Gastrocnemius medialis (tissue), 4 donors: ENCODE measurements around the gene HES1.

Source experiments
- POLR2A ChIP-seq, 2 donors: fragments of 450-650 bp; IDR thresholded peaks; one replicate each; pipeline ENCODE4 v1.6.1; 2017; ENCODE audit warnings: antibody characterized with exemption in 2 of 2, mild to moderate bottlenecking in 2 of 2, moderate library complexity in 2 of 2
- TF ChIP-seq, protein P1 (sequence below), 5 experiments: fragments of 450-650 bp in 3 of 5; fragments of 200-600 bp in 2 of 5; sonication (generic) in 2 of 5; IDR thresholded peaks in 4 of 5; conservative IDR thresholded peaks in 1 of 5; 1 replicate in 4 of 5; 2 replicates in 1 of 5; pipeline ENCODE4 v1.5.1; 2016 to 2019; ENCODE audit warnings: antibody characterized with exemption in 5 of 5, mild to moderate bottlenecking in 3 of 5, moderate library complexity in 3 of 5

DNA sequence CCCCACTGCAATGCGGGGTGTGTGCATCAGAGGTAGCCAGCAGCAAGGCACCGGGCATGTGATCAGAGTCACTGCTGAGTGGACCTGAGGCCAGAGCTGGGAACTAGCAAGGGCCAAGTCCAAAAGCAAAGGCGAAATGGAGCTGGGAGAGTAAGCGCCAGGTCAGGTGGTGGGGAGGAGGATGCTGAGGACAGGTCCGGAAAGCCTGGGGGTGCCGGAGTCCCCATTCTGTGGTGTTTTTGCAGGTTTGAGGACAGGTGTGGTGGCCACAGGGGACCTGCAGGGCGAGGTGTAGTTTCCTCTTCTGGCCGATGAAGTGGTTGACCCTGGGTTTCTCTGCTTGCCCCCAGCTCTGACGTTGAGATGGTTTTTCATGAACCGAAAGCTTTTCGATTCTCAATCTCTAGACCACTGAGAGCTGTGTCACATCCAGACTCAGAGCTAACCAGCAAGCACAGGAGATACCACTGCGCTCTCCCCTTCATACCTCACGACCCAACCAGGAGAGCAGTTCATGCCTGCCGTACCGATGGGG is 35.0 kb upstream of the HES1 start:
- TF ChIP-seq, protein P1, sequence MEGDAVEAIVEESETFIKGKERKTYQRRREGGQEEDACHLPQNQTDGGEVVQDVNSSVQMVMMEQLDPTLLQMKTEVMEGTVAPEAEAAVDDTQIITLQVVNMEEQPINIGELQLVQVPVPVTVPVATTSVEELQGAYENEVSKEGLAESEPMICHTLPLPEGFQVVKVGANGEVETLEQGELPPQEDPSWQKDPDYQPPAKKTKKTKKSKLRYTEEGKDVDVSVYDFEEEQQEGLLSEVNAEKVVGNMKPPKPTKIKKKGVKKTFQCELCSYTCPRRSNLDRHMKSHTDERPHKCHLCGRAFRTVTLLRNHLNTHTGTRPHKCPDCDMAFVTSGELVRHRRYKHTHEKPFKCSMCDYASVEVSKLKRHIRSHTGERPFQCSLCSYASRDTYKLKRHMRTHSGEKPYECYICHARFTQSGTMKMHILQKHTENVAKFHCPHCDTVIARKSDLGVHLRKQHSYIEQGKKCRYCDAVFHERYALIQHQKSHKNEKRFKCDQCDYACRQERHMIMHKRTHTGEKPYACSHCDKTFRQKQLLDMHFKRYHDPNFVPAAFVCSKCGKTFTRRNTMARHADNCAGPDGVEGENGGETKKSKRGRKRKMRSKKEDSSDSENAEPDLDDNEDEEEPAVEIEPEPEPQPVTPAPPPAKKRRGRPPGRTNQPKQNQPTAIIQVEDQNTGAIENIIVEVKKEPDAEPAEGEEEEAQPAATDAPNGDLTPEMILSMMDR (IDR thresholded peaks at IDR 0.05 in 4 of 5, conservative IDR thresholded peaks at IDR 0.05 in 1 of 5): no peak
- TF ChIP-seq POLR2A (IDR thresholded peaks at IDR 0.05): no peak
